RWPE1 (cell line): ENCODE data around the gene SEPTIN6.

ENCODE experiments used
- CTCF ChIA-PET: fragments of 350-600 bp; sonication (Branson Sonifier 250); formaldehyde crosslinking; extraction: SDS; loops from one replicate; lab custom pipeline; 2021; lab: Yijun Ruan, JAX
- POLR2A ChIA-PET: fragments of 400-600 bp; formaldehyde crosslinking; extraction: SDS; loops from one replicate; lab custom pipeline; 2020; ENCODE audit warnings: antibody characterized with exemption; ENCODE audit not compliant: low non-redundant PET; lab: Yijun Ruan, JAX
- DNase-seq: peaks from one replicate; pipeline ENCODE4 v3.0.0; 2012; ENCODE audit warnings: low spot score
- H3K27ac ChIP-seq: fragments of 450-650 bp; 2 replicates; pipeline ENCODE4 v1.5.1; 2017
- TF ChIP-seq, protein P1 (sequence below): fragments of 450-650 bp; conservative IDR thresholded peaks from 2 replicates; pipeline ENCODE4 v1.5.1; 2017; ENCODE audit warnings: low read depth, mild to moderate bottlenecking

SEPTIN6 gene

DNA sequence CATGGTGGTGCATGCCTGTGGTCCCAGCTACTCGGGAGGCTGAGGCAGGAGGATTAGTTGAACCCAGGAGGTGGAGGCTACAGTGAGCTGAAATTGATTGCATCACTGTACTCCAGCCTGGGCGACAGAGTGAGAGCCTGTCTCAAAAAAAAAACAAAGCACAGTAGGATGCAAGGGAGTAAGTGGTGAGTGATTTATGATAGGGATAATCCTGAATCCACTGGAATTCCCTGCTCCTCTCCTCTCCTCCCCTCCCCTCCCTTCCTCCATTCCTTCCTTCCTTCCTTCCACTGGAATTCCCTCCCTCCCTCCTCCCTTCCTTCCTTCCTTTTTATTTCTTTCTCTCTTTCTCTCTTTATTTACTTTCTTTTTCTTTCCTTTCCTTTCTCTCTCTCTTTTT, 45.9 kb downstream of the SEPTIN6 start:
- TF ChIP-seq, protein P1, sequence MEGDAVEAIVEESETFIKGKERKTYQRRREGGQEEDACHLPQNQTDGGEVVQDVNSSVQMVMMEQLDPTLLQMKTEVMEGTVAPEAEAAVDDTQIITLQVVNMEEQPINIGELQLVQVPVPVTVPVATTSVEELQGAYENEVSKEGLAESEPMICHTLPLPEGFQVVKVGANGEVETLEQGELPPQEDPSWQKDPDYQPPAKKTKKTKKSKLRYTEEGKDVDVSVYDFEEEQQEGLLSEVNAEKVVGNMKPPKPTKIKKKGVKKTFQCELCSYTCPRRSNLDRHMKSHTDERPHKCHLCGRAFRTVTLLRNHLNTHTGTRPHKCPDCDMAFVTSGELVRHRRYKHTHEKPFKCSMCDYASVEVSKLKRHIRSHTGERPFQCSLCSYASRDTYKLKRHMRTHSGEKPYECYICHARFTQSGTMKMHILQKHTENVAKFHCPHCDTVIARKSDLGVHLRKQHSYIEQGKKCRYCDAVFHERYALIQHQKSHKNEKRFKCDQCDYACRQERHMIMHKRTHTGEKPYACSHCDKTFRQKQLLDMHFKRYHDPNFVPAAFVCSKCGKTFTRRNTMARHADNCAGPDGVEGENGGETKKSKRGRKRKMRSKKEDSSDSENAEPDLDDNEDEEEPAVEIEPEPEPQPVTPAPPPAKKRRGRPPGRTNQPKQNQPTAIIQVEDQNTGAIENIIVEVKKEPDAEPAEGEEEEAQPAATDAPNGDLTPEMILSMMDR: no peak
- no peak overlapping the region for H3K27ac ChIP-seq
- ChIA-PET CTCF (no interaction called here), POLR2A (no interaction called here)
- no peak for DNase-seq

DNA sequence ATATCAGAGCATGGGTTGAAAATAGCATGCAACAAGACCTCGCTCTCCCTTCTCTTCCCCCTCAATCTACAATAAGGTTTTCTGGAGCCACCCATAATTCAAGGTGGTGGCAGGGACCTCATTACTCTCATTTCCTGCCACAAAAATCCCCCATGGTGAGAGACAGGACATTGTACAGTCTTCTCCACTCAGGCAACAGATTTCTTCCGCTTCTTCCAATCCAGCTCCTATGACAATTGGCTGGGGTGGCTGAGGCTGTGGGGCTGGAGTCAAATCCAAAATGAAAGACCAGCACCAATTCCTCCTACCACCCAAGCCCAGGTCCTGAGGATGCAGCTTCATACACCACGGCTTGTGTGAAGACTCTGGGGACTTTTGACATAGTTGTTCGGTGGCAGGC, 46.5 kb downstream of the SEPTIN6 start:
- CTCF ChIA-PET: no interaction called here

DNA sequence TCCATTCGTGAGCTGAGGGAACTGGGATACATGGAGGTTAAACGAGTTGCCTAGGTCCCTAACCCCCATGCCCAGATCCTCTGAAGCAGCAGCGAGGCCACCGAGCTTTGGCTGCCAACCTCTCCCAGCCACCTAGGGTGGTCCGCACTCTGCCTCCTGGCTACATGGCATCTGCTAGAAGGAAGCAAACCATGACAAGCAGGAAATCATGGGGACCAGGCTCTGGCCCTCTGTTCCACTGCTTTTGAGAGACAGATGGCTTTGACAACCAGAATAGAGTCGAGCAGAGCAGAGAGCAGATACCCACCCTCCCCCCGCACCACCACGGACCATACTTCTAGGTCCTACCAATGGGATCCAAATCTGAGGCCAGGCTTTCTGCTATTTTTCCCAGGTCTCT, 49.3 kb downstream of the SEPTIN6 start:
- POLR2A ChIA-PET: no interaction called here
- TF ChIP-seq, protein P1: no peak
- DNase-seq: no peak
- no peak overlapping the region for H3K27ac ChIP-seq
- CTCF ChIA-PET: no interaction called here

More for the DNA sequence above, 46.5 kb downstream of the SEPTIN6 start:
- H3K27ac ChIP-seq: no peak overlapping the region
- POLR2A ChIA-PET: no interaction called here
- TF ChIP-seq, protein P1: no peak
- no peak for DNase-seq
